CMK (cell line): ENCODE results near the gene CCNL2.
A peak's percentile ranks its signal among the peaks of the same experiment; 100 is the strongest.
"Not testable (repeated sequence)": the region's sequence is repeated elsewhere in the genome, so short reads cannot be mapped to it uniquely, and the experiment has no call there.

Source experiments
- DNase-seq: peaks from one replicate; pipeline ENCODE4 v3.0.0-alpha.2; 2010; ENCODE audit warnings: low read depth

CCNL2 gene

DNA sequence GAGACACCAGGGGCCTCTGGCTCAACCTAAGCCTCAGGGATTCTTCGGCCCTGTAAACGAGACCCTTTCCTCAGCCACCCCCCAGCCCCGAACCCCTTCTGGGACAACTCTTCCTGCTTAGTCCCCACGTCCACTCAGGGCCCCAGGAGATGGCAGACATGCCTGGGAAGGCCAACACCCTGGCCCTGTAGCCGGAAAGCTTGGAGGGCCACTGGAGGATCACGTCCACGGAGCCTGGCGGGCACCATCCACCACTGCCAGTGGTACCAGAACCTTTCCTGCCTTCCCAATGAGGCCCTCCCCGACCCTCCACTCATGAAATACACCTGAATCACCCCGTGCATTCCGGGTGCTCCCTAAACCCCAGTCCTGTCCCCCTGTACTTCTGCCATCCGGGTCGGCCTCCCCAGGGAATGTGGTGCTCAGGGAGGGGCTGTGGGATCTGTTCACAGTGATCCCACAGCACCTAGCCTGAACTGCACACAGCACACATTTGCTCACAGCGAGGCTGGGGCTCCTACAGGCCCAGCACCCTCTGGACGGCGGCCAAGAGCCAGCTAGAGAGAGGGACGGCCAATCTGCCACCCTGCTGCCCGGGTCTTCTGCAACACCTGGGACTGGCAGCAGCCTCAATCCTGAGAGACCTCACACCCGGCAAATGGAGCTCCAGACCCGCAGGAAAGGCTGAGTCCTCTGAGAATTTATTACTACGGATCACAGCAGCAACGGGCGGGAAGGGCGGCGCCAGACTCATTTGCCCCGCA is 25.9 kb downstream of the CCNL2 start:
- DNase-seq, result no peak

DNA sequence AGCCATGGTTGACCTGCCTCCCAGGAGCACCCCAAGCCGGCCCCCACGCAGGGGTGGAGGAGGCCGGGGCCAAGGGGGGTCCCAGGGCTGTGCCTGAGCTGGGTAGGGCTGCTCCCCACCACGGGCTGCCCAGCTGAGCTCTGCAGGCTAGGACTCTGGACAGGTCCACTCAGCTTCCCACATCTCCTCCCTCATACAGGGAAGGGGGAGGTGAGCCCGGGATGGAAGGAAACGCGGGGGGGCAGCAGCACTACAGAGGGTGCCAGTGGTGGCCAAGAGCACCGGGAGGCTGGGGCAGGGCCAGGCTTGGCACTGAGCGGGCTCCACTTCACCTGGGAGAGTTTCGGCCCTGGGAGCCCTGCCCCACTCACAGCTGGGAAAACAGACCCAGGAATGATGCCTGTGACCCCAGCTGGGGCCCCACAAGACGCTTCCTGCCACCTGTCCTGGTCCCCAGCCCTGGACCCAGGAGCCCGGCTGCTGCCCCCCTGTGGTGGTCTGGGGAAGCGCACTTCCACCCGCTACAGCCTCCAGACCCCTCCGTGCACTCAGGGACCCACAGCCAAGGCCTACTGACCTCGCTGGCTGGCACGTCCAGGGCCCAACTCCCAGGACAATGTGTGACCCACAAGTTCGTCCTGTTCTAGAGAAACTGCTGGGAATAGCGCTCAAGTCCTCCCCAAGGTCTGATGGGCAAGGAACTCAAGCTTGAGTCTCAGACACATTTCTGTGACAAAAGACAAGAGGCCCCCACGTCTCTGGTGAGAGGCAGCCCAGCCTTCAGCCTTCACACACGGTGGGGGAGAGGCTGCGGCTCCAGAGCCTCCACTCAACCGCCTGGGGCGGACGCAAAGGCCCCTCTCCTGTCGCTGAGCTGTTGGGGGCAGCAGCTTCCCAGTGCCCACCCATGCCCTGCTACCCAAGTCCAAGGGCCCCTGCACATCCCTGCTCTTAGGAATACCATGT is 27.1 kb downstream of the CCNL2 start:
- no peak for DNase-seq

GRCh38 chr1:1371364-1371745 is 27.8 kb downstream of the CCNL2 start:
- peak; percentile 89 for DNase-seq

- no peak for DNase-seq
Measured at GRCh38 chr1:1370771-1371300, 28.3 kb downstream of the CCNL2 start.

- DNase-seq, result not testable (repeated sequence)
Measured at GRCh38 chr1:1370094-1370493, 29.0 kb downstream of the CCNL2 start.

DNA sequence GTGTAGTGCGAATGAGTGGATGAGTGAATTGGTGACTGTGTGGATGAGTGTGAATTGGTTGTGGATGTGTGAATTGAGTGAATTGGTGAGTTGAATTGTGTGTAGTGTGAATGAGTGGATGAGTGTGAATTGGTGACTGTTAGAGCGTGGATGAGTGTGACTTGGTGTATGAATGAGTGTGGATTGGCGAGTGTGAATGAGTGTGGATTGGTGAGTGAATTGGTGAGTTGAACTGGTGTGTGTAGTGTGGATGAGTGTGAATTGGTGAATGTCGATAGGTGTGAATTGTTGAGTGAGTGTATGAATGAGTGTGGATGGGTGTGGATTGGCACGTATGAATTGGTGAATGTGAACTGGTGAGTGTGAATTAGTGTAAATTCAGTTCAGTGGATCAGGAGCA is 31.8 kb downstream of the CCNL2 start:
- DNase-seq, result no peak

DNA sequence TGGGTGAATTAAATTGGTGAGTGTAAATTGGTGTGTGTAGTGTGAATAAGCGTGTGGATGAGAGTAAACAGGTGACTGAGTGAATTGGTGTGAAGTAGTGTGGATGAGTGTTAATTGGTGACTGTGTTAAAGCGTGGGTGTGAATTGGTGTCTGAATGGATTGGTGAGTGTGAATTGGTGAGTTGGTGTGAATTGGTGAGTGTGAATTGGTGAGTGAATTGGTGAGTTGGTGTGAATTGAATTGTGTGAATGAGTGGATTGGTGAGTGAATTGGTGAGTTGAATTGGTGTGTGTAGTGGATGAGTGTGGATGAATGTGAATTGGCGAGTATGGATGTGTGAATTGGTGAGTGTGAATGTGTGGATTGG is 32.5 kb downstream of the CCNL2 start:
- DNase-seq, result no peak

DNA sequence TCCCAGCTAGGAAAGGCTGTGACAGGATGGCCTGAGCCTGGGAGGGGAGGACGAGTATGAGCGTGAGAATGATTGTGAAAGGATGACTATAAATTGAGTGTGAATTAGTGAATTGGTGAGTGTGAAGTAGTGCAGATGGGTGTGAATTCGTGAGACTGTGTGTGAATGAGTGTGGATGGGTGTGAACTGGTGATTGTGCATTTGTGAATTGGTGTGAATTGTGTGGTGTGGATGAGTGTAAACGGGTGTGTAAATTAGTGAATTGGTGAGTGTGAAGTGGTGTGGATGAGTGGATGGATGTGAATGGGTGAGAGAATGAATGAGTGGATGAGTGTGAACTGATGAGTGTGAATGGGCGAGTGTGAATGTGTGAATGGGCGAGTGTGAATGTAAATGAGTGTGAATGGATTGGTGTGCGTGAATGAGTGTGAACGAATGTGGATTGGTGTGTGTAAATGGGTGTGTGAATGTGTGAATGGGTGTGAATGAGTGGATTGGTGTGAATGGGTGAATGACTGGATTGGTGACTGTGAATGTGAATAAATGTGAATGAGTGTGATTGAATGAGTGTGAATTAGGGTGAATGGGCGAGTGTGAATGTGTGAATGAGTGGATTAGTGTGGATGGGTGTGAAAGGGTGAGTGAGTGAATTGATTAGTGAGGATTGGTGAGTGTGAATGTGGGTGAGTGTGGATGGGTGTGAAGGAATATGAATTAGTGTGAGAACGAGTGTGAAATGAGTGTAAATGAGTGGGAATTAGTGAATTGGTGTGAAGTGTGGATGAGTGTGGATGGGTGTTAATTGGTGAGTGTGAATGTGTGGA is 33.0 kb downstream of the CCNL2 start:
- no peak for DNase-seq

GRCh38 chr1:1364266-1364665 is 34.9 kb downstream of the CCNL2 start:
- DNase-seq, result no peak

GRCh38 chr1:1361982-1362423 is 37.1 kb downstream of the CCNL2 start:
- no peak for DNase-seq

GRCh38 chr1:1361233-1361981 is 37.7 kb downstream of the CCNL2 start:
- no peak for DNase-seq

GRCh38 chr1:1360506-1361169 is 38.5 kb downstream of the CCNL2 start:
- no peak for DNase-seq

- DNase-seq, result no peak
Measured at GRCh38 chr1:1359664-1360468, 39.3 kb downstream of the CCNL2 start.

- DNase-seq, result no peak
Measured at GRCh38 chr1:1359308-1359663, 39.8 kb downstream of the CCNL2 start.

- DNase-seq, result no peak
Measured at GRCh38 chr1:1358433-1359271, 40.5 kb downstream of the CCNL2 start, which contains the start of gene MXRA8. TSS of gene MXRA8 (minus strand) at chr1:1358555. CDS start at chr1:1358504, 51 bp downstream.

DNA sequence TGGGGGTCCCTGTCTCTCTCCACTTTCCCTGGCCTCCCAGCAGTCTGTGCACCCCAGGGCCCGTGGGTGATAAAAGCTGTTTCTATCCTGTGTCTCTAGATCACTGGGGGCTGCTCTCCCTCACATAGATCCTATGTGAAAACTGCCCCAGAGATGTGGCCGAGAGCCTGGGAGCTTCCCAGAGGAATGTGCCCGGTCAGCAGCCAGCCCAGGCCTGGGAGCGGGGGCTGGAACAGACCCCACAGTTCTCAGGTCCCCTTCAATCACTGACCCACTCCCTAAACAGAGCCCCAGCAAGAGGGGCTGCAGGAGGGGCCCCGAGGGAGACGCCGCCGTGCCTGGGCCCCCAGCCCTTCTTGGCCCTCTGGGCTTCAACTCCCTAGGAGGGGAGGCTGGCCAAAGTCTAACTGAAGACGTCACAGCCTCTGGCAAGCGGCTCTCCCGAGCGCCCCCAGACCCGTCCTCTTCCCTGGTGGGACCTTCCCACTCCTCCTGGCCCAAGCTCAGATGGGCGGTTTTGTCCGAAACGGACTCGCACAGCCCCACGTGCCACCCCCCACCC is 41.2 kb downstream of the CCNL2 start:
- no peak for DNase-seq

DNA sequence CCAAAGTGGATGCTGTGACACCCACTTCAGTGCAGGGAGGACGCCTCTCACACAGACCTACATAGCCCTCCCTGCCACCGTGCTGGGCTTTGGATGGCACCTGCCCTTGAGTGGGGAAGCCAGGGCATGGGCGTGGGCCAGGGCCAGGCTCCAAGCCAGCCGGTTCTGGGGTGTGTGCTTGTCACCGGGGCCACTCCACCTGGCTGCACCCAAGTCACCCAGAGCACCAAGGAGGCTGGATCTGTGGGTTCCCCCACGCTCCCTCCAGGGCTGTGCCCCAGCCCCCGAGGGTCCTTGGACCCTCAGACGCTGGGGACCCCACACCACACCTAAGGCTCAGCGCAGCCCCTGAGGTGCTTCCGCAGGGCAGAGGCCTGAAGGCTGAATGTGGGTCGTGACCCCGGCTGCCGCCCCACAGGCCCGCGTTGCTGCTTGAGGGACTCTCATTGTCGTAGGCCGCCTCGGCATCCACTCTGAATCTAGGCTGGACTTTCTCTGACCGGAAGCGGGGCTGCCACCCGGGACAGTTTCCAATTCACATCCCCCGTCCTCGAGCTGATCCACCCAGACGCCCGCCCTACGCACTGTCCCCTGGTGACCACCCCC is 42.2 kb downstream of the CCNL2 start:
- DNase-seq, result no peak

- no peak for DNase-seq
Measured at GRCh38 chr1:1356166-1356795, 42.9 kb downstream of the CCNL2 start.
